Sigmoid colon (tissue), 7 donors: ENCODE measurements around the gene SETBP1. TPM values are rescaled to one million over a fixed set of nuclear protein-coding genes. Genes with fewer than 3 reads are reported as not detected.

Experiments
- DNase-seq: peaks from one replicate; pipeline ENCODE4 v3.0.0-alpha.2; 2019
- H3K27ac ChIP-seq, 4 donors: fragments of 200-600 bp; sonication (generic); one replicate each; pipeline ENCODE4 v1.5.1; 2016 to 2019; ENCODE audit warnings: mild to moderate bottlenecking in 1 of 4
- H3K27me3 ChIP-seq, 3 donors: fragments of 200-600 bp; sonication (generic); one replicate each; pipeline ENCODE4 v1.5.1; 2019; ENCODE audit warnings: mild to moderate bottlenecking in 1 of 3
- H3K36me3 ChIP-seq, 4 donors: fragments of 200-600 bp; sonication (generic); one replicate each; pipeline ENCODE4 v1.5.1; 2016 to 2019
- H3K4me1 ChIP-seq, 4 donors: fragments of 200-600 bp; sonication (generic); one replicate each; pipeline ENCODE4 v1.5.1; 2017 to 2019
- H3K4me3 ChIP-seq, 4 donors: fragments of 200-600 bp; sonication (generic); one replicate each; pipeline ENCODE4 v1.5.1; 2017 to 2019; ENCODE audit warnings: mild to moderate bottlenecking in 2 of 4, moderate library complexity in 1 of 4
- H3K9me3 ChIP-seq, 4 donors: fragments of 200-600 bp in 3 of 4; sonication (generic) in 3 of 4; one replicate each; pipeline versions ENCODE4 v1.5.1 to v1.6.1; 2013 to 2019
- EP300 ChIP-seq, 4 donors: sonication (generic); formaldehyde crosslinking; IDR thresholded peaks; one replicate each; pipeline ENCODE4 v1.6.1; 2017; ENCODE audit warnings: antibody characterized with exemption in 4 of 4
- POLR2A ChIP-seq, 2 donors: fragments of 450-650 bp; IDR thresholded peaks; one replicate each; pipeline ENCODE4 v1.6.1; 2016; ENCODE audit warnings: antibody characterized with exemption in 2 of 2, mild to moderate bottlenecking in 2 of 2, moderate library complexity in 2 of 2
- POLR2AphosphoS5 ChIP-seq, 4 donors: sonication (generic); formaldehyde crosslinking; IDR thresholded peaks; one replicate each; pipeline ENCODE4 v1.6.1; 2017; ENCODE audit warnings: antibody characterized with exemption in 4 of 4
- WGBS, 2 donors: extraction: QIAGEN DNeasy Blood & Tissue Kit; methylation state at CpG; one replicate each; pipeline ENCODE4 v1.1.7; 2013; 5-methylcytosine and 5-hydroxymethylcytosine counted together
- intact Hi-C: fragments of 100-400 bp; cut with DNase I; formaldehyde crosslinking; loops from one replicate; pipeline ENCODE4 v1.15.1; 2023
- polyA plus RNA-seq, 3 donors: library from polyadenylated mRNA; stranded (reverse); fragments of 200-250 nt; gene quantifications; one replicate each; pipeline ENCODE4 v1.2.3, GENCODE V29; 2013
- total RNA-seq, 4 donors: library from RNA; depleted of rRNA; stranded (reverse); fragments of >200 nt; gene quantifications; one replicate each; pipeline ENCODE4 v1.1.0, GENCODE V29; 2016
- TF ChIP-seq, protein P1 (sequence below), 4 experiments: fragments of 450-650 bp in 3 of 4; fragments of 200-600 bp in 1 of 4; IDR thresholded peaks; one replicate each; pipeline ENCODE4 v1.5.1; 2016 to 2019; ENCODE audit warnings: antibody characterized with exemption in 4 of 4, mild to moderate bottlenecking in 3 of 4, moderate library complexity in 2 of 4
- donor health status: healthy with polysubstance abuse.
- donor health status: Bipolar disorder and iron deficiency.
- donor health status: healthy.

Gene SETBP1
- total and polyA plus RNA-seq, 7 donors, result 0.69 to 100 (median 67.9) TPM

DNA sequence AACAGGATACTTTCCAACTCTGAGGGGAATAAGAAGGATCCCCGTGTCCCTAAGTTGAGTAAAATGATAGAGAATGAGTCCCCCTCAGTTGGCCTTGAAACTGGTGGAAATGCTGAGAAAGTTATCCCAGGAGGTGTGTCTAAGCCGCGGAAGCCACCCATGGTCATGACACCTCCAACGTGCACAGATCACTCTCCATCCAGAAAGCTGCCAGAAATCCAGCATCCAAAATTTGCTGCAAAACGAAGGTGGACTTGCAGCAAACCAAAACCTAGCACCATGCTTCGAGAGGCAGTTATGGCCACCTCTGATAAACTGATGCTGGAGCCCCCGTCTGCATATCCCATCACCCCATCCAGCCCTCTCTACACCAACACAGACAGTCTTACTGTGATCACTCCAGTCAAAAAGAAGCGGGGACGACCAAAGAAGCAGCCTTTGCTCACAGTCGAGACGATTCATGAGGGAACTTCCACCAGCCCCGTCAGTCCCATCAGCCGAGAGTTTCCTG lies 270.1 kb downstream of the SETBP1 start:
- Histone ChIP-seq H3K27ac (no peak overlapping the region), H3K9me3 (no peaks in the 10 kb centered on the region), H3K36me3 (peaks cover 0 to 38% (median 20%) of the 10 kb centered on the region in 4 donors), H3K27me3 (no peaks in the 10 kb centered on the region), H3K4me1 (peaks cover 0 to 14% (median 9%) of the 10 kb centered on the region in 4 donors), H3K4me3 (no peak overlapping the region)
- DNase-seq, result no peak
- intact Hi-C loops, result no loop called here
- TF ChIP-seq POLR2AphosphoS5 (IDR thresholded peaks at IDR 0.05) (no peak), EP300 (IDR thresholded peaks at IDR 0.05) (no peak), POLR2A (IDR thresholded peaks at IDR 0.05) (no peak)
- 96% methylated on average over 13 of the region's 13 CpGs for WGBS, 2 donors

DNA sequence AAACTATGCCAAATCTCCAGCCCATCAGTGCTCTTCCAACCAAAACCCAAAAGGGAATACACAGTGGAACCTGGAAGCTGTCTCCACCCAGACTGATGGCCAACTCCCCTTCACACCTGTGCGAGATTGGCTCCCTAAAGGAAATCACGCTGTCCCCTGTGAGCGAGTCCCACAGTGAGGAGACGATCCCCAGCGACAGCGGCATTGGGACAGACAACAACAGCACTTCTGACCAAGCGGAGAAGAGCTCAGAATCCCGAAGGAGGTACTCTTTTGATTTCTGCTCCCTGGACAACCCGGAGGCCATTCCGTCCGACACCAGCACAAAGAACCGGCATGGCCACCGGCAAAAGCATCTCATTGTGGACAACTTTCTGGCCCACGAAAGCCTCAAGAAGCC lies 271.1 kb downstream of the SETBP1 start:
- 96 to 97% methylated on average over 14 of the region's 14 CpGs for WGBS, 2 donors
- no peak for DNase-seq
- peaks cover 0 to 38% (median 20%) of the 10 kb centered on the region in 4 donors for H3K36me3 ChIP-seq
- peaks cover 0 to 11% (median 2%) of the 10 kb centered on the region in 4 donors for H3K4me1 ChIP-seq
- H3K27ac ChIP-seq, result no peak overlapping the region
- TF ChIP-seq, protein P1, sequence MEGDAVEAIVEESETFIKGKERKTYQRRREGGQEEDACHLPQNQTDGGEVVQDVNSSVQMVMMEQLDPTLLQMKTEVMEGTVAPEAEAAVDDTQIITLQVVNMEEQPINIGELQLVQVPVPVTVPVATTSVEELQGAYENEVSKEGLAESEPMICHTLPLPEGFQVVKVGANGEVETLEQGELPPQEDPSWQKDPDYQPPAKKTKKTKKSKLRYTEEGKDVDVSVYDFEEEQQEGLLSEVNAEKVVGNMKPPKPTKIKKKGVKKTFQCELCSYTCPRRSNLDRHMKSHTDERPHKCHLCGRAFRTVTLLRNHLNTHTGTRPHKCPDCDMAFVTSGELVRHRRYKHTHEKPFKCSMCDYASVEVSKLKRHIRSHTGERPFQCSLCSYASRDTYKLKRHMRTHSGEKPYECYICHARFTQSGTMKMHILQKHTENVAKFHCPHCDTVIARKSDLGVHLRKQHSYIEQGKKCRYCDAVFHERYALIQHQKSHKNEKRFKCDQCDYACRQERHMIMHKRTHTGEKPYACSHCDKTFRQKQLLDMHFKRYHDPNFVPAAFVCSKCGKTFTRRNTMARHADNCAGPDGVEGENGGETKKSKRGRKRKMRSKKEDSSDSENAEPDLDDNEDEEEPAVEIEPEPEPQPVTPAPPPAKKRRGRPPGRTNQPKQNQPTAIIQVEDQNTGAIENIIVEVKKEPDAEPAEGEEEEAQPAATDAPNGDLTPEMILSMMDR (IDR thresholded peaks at IDR 0.05), result no peak
- TF ChIP-seq POLR2A (IDR thresholded peaks at IDR 0.05) (no peak), POLR2AphosphoS5 (IDR thresholded peaks at IDR 0.05) (no peak), EP300 (IDR thresholded peaks at IDR 0.05) (no peak)
- no peaks in the 10 kb centered on the region for H3K27me3 ChIP-seq
- no peaks in the 10 kb centered on the region for H3K9me3 ChIP-seq
- intact Hi-C loops, result no loop called here
- H3K4me3 ChIP-seq, result no peak overlapping the region

DNA sequence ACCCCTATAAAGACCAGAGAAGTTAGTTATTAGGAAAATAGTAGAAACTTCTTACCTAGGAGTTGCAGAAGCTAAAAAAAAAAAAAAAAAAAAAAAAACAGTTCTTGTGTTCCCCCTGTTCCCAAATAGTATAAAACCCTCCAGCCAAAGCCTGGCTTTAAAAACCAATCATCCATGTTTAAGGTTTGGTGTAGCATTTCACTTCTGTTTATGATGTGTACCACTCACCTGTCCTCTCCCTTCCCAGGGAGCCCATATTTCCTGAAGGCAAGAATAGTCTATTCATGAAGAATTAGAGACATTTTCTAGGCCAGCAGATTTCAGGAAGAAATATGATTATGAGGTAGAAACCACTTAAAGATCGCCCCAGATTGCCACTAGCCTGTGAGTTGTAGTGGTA lies 273.6 kb downstream of the SETBP1 start:
- intact Hi-C loops, result no loop called here
- TF ChIP-seq POLR2A (IDR thresholded peaks at IDR 0.05), result no peak
- TF ChIP-seq POLR2AphosphoS5 (IDR thresholded peaks at IDR 0.05), result no peak
- TF ChIP-seq, protein P1 (IDR thresholded peaks at IDR 0.05), result no peak
- no peak for TF ChIP-seq EP300 (IDR thresholded peaks at IDR 0.05)
- H3K4me3 ChIP-seq, result no peak overlapping the region
- H3K27ac ChIP-seq, result no peak overlapping the region
- peaks cover 0 to 38% (median 20%) of the 10 kb centered on the region in 4 donors for H3K36me3 ChIP-seq
- no peaks in the 10 kb centered on the region for H3K9me3 ChIP-seq
- 2 to 97% methylated on average over 1 of the region's 1 CpG for WGBS, 2 donors
- H3K27me3 ChIP-seq, result no peaks in the 10 kb centered on the region
- no peak for DNase-seq
- peaks cover 0 to 29% (median 20%) of the 10 kb centered on the region in 4 donors for H3K4me1 ChIP-seq

DNA sequence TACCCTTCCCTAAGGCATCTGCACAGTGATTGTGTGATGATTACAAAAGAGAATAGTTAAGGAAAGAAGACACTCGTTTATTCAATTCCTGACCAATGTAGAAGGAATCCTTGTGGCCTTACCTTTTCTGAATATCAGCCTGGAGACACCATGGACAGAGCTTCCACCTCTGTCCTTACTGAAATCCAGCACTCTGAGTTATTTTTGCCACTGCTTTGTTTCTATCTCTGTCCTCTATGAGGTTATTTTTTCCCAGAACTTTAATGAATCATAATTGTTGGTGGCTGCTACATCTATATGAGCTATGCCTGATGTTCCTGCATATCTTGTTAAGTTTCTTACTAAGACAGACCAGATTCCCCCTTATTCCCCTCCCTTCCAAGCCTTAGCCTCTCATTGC lies 275.1 kb downstream of the SETBP1 start:
- H3K27me3 ChIP-seq, result no peaks in the 10 kb centered on the region
- H3K27ac ChIP-seq, result no peak overlapping the region
- no peak for DNase-seq
- intact Hi-C loops, result no loop called here
- no peaks in the 10 kb centered on the region for H3K9me3 ChIP-seq
- H3K4me3 ChIP-seq, result no peak overlapping the region
- peaks cover 0 to 24% (median 10%) of the 10 kb centered on the region in 4 donors for H3K36me3 ChIP-seq
- H3K4me1 ChIP-seq, result peaks cover 0 to 32% (median 23%) of the 10 kb centered on the region in 4 donors
- TF ChIP-seq EP300 (IDR thresholded peaks at IDR 0.05), result no peak
- TF ChIP-seq, protein P1 (IDR thresholded peaks at IDR 0.05), result no peak
- WGBS, 2 donors, result 79 to 86% methylated on average over 1 of the region's 1 CpG

DNA sequence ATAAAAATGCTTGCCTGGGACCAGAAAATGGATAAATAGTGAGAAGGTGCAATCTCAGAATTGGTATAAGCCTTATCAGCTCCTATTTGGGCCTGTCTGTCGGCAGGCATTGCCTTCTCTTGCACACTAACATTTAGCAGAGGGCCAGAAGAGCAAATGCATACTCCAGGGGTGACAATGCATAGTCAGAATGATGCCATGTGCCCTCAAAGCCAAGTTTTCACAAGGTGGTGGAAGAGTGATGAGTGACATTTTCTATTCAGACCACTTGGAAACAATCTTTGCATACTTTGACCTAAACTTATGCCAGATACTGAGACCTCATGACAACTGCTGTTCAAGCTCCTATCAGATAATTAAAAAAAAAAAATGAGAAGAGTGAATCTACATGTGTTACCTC lies 276.3 kb downstream of the SETBP1 start:
- H3K27ac ChIP-seq, result no peak overlapping the region

More for the DNA sequence above, 276.3 kb downstream of the SETBP1 start:
- no peak for DNase-seq
- Histone ChIP-seq H3K27me3 (no peaks in the 10 kb centered on the region), H3K36me3 (peaks cover 0 to 14% (median 5%) of the 10 kb centered on the region in 4 donors), H3K4me3 (no peak overlapping the region), H3K4me1 (peaks cover 0 to 32% (median 23%) of the 10 kb centered on the region in 4 donors), H3K9me3 (no peaks in the 10 kb centered on the region)
- intact Hi-C loops, result no loop called here
- WGBS, 2 donors, result 94 to 98% methylated on average over 1 of the region's 1 CpG
- TF ChIP-seq, protein P1 (IDR thresholded peaks at IDR 0.05), result no peak
- TF ChIP-seq EP300 (IDR thresholded peaks at IDR 0.05) (no peak), POLR2AphosphoS5 (IDR thresholded peaks at IDR 0.05) (no peak), POLR2A (IDR thresholded peaks at IDR 0.05) (no peak)
